PC-3 (cell line): ENCODE results near the gene SERPINB8. TPM values are rescaled to one million over a fixed set of nuclear protein-coding genes. Genes with fewer than 3 reads are reported as not detected.
A peak's percentile ranks its signal among the peaks of the same experiment; 100 is the strongest.

Experiments used
- ATAC-seq: fragments of 200-7000 bp; cut with Tn5 transposase; 2 replicates; pipeline ENCODE4 v1.9.1; 2020; ENCODE audit warnings: mild to moderate bottlenecking, moderate library complexity
- BruUV-seq: library from RNA; stranded (reverse); fragments of 400-500 nt; replicated peaks from 2 replicates; lab custom pipeline; 2021; lab: Mats Ljungman, UMichigan
- CTCF ChIA-PET: fragments of 300-600 bp; sonication (Branson Sonifier 250); formaldehyde crosslinking; loops from one replicate; lab custom pipeline; 2022; ENCODE audit warnings: antibody characterized with exemption; lab: Charles Lee
- POLR2A ChIA-PET: fragments of 300-600 bp; sonication (Branson Sonifier 250); formaldehyde crosslinking; loops from one replicate; lab custom pipeline; 2022; ENCODE audit warnings: antibody characterized with exemption; ENCODE audit not compliant: unreplicated experiment; lab: Charles Lee
- DNase-seq: peaks from one replicate; pipeline ENCODE4 v3.0.0-alpha.2; 2015
- H2AFZ ChIP-seq: fragments of 300-600 bp; sonication (generic); 2 replicates; pipeline ENCODE4 v1.6.0; 2016; ENCODE audit warnings: antibody characterized with exemption, low read length
- H3F3A ChIP-seq: fragments of 300-600 bp; sonication (generic); one replicate; pipeline ENCODE4 v1.6.0; 2017; ENCODE audit warnings: antibody characterized with exemption, low read length, control low read depth, mild to moderate bottlenecking; ENCODE audit not compliant: unreplicated experiment
- H3K27ac ChIP-seq: fragments of 300-600 bp; sonication (generic); 2 replicates; pipeline ENCODE4 v1.5.1; 2016; ENCODE audit warnings: mild to moderate bottlenecking, low read length
- H3K27me3 ChIP-seq: fragments of 300-600 bp; sonication (generic); 2 replicates; pipeline ENCODE4 v1.6.1; 2016; ENCODE audit warnings: low read length, mixed read lengths
- H3K36me3 ChIP-seq: fragments of 300-600 bp; sonication (generic); 2 replicates; pipeline ENCODE4 v1.6.1; 2016; ENCODE audit warnings: low read depth, mixed run types, low read length, mixed read lengths
- H3K4me1 ChIP-seq: fragments of 300-600 bp; sonication (generic); 2 replicates; pipeline ENCODE4 v1.5.1; 2016; ENCODE audit warnings: low read length; ENCODE audit not compliant: insufficient read depth
- H3K4me2 ChIP-seq: fragments of 300-600 bp; sonication (generic); 2 replicates; pipeline ENCODE4 v1.6.0; 2016; ENCODE audit warnings: low read length
- H3K4me3 ChIP-seq: fragments of 300-600 bp; sonication (generic); 2 replicates; pipeline ENCODE4 v1.5.1; 2016; ENCODE audit warnings: mild to moderate bottlenecking, low read length, mixed read lengths
- H3K79me2 ChIP-seq: fragments of 300-600 bp; sonication (generic); 2 replicates; pipeline ENCODE4 v1.6.1; 2017; ENCODE audit warnings: low read length, mixed read lengths
- H3K9ac ChIP-seq: fragments of 300-600 bp; sonication (generic); 2 replicates; pipeline ENCODE4 v1.6.0; 2016; ENCODE audit warnings: mild to moderate bottlenecking, low read length
- H3K9me2 ChIP-seq: fragments of 300-600 bp; sonication (generic); replicated peaks from 2 replicates; pipeline ENCODE4 v1.6.1; 2016; ENCODE audit warnings: mixed run types, low read length, mixed read lengths
- H3K9me3 ChIP-seq: fragments of 300-600 bp; sonication (generic); 2 replicates; pipeline ENCODE4 v1.6.1; 2016; ENCODE audit warnings: low read length, mixed read lengths
- H4K20me1 ChIP-seq: fragments of 300-600 bp; sonication (generic); 2 replicates; pipeline ENCODE4 v1.6.1; 2016; ENCODE audit warnings: low read length, mixed read lengths
- CTCF ChIP-seq: fragments of 300-600 bp; sonication (generic); conservative IDR thresholded peaks from 2 replicates; pipeline ENCODE4 v1.5.1; 2017; ENCODE audit warnings: antibody characterized with exemption, low read depth, mild to moderate bottlenecking, low read length
- EZH2 ChIP-seq: fragments of 300-600 bp; sonication (generic); IDR thresholded peaks from one replicate; pipeline ENCODE4 v1.6.1; 2017; ENCODE audit warnings: antibody characterized with exemption, mild to moderate bottlenecking, low read length; ENCODE audit not compliant: unreplicated experiment
- EZH2phosphoT487 ChIP-seq: fragments of 300-600 bp; sonication (generic); IDR thresholded peaks from 2 replicates; pipeline ENCODE4 v1.6.1; 2018; ENCODE audit warnings: mild to moderate bottlenecking, antibody characterized with exemption, low read length, borderline replicate concordance
- intact Hi-C: fragments of 100-400 bp; cut with micrococcal nuclease; formaldehyde crosslinking; loops from 2 replicates; pipeline ENCODE4 v1.9.0; 2023
- total RNA-seq: library from RNA; depleted of rRNA; stranded (reverse); fragments of >200 nt; gene quantifications from 2 replicates; pipeline ENCODE4 v1.2.3, GENCODE V29; 2014

The SERPINB8 gene
- total RNA-seq, 1 experiment from 2014 or later: 21.1 TPM

GRCh38 chr18:63960891-63961290 is 9.0 kb upstream of the SERPINB8 start:
- Histone ChIP-seq H3K9me2 (no peaks in the 10 kb centered on the region), H3K9me3 (no peaks in the 10 kb centered on the region), H2AFZ (no peak overlapping the region), H3K36me3 (no peaks in the 10 kb centered on the region), H3K79me2 (no peaks in the 10 kb centered on the region), H3K9ac (no peak overlapping the region), H3F3A (no peaks in the 10 kb centered on the region), H3K27ac (no peak overlapping the region), H3K4me2 (no peak overlapping the region), H3K4me1 (peaks cover 9% of the 10 kb centered on the region; the same call in 1 of the 2 replicates), H4K20me1 (no peaks in the 10 kb centered on the region), H3K27me3 (no peaks in the 10 kb centered on the region), H3K4me3 (no peak overlapping the region)
- CTCF ChIA-PET: no interaction called here
- POLR2A ChIA-PET: no interaction called here
- DNase-seq (no peak), ATAC-seq (no peak)
- no TSS peak for BruUV-seq
- intact Hi-C loops: no loop called here
- no peak for TF ChIP-seq EZH2
- no peak for TF ChIP-seq CTCF
- no peak for TF ChIP-seq EZH2phosphoT487

GRCh38 chr18:63961435-63961980 is 8.4 kb upstream of the SERPINB8 start:
- no peak overlapping the region for H2AFZ ChIP-seq
- no peaks in the 10 kb centered on the region for H4K20me1 ChIP-seq
- H3K36me3 ChIP-seq: no peaks in the 10 kb centered on the region
- no peaks in the 10 kb centered on the region for H3K79me2 ChIP-seq
- ATAC-seq: no peak
- no peak for TF ChIP-seq CTCF
- TF ChIP-seq EZH2: no peak
- no peak for TF ChIP-seq EZH2phosphoT487
- POLR2A ChIA-PET: no interaction called here
- H3K27me3 ChIP-seq: no peaks in the 10 kb centered on the region
- H3K27ac ChIP-seq: no peak overlapping the region
- no peaks in the 10 kb centered on the region for H3K9me3 ChIP-seq
- CTCF ChIA-PET: no interaction called here
- peaks cover 6% of the 10 kb centered on the region; the same call in 1 of the 2 replicates for H3K4me1 ChIP-seq
- no TSS peak for BruUV-seq
- no peaks in the 10 kb centered on the region for H3K9me2 ChIP-seq
- DNase-seq: no peak
- intact Hi-C loops: no loop called here
- H3K4me2 ChIP-seq: no peak overlapping the region
- H3F3A ChIP-seq: no peaks in the 10 kb centered on the region
- H3K9ac ChIP-seq: no peak overlapping the region
- H3K4me3 ChIP-seq: no peak overlapping the region

GRCh38 chr18:63962137-63962536 is 7.7 kb upstream of the SERPINB8 start:
- H3K4me3 ChIP-seq: no peak overlapping the region
- no peaks in the 10 kb centered on the region for H3K9me3 ChIP-seq
- CTCF ChIA-PET: interaction anchor here (0.5 kb wide), 1 partner anchor 451 kb away, joined by 3 read pairs; no protein-coding TSS in a partner anchor
- H3K27ac ChIP-seq: no peak overlapping the region
- H3K4me2 ChIP-seq: no peak overlapping the region
- no peaks in the 10 kb centered on the region for H3K9me2 ChIP-seq
- BruUV-seq: no TSS peak
- H2AFZ ChIP-seq: no peak overlapping the region
- no peaks in the 10 kb centered on the region for H3K27me3 ChIP-seq
- no peak overlapping the region for H3K9ac ChIP-seq
- ATAC-seq (peak; percentile 22; the same call in 1 of the 2 replicates), DNase-seq (peak; percentile 24)
- no peaks in the 10 kb centered on the region for H3K79me2 ChIP-seq
- no peaks in the 10 kb centered on the region for H3F3A ChIP-seq
- no peaks in the 10 kb centered on the region for H3K36me3 ChIP-seq
- H4K20me1 ChIP-seq: no peaks in the 10 kb centered on the region
- no peaks in the 10 kb centered on the region for H3K4me1 ChIP-seq
- TF ChIP-seq EZH2: no peak
- intact Hi-C loops: no loop called here
- POLR2A ChIA-PET: no interaction called here
